Activated T-helper 2 cell treated with anti-CD3 and anti-CD28 coated beads, Interferon-gamma antibody, Interleukin-2, Interleukin-4, amounts not matched to agents 10 μg/mL and 5 μg/mL and 100 μg/mL, durations not matched to agents 14 hours and 24 hours and 36 hours (primary cell): Measurements from ENCODE around the gene WDR36. TPM values are rescaled to one million over a fixed set of nuclear protein-coding genes. Genes with fewer than 3 reads are reported as not detected.

Source experiments
- DNase-seq: peaks from one replicate; pipeline ENCODE4 v3.0.0; 2021; ENCODE audit warnings: low spot score
- H3K27ac Mint-ChIP-seq: one replicate; pipeline ENCODE4 v1.8.0; 2021; ENCODE audit warnings: mixed read lengths
- H3K27me3 Mint-ChIP-seq: one replicate; pipeline ENCODE4 v1.8.0; 2021; ENCODE audit warnings: low read depth, mixed read lengths
- H3K36me3 Mint-ChIP-seq: one replicate; pipeline ENCODE4 v1.8.0; 2021; ENCODE audit warnings: low read depth, mixed read lengths
- H3K4me1 Mint-ChIP-seq: one replicate; pipeline ENCODE4 v1.8.0; 2021; ENCODE audit warnings: low read depth, mixed read lengths
- H3K4me3 Mint-ChIP-seq: one replicate; pipeline ENCODE4 v1.8.0; 2021; ENCODE audit warnings: low read depth, mild to moderate bottlenecking, moderate library complexity, mixed read lengths
- H3K9me3 Mint-ChIP-seq: one replicate; pipeline ENCODE4 v1.8.0; 2021; ENCODE audit warnings: mixed read lengths
- intact Hi-C: fragments of 100-400 bp; cut with micrococcal nuclease; formaldehyde crosslinking; loops from one replicate; pipeline ENCODE4 v1.15.1; 2023
- total RNA-seq: library from RNA; stranded (reverse); gene quantifications from 2 replicates; pipeline ENCODE4 v1.2.3, GENCODE V29; 2022

The WDR36 gene
- total RNA-seq, 1 donor from 2014 or later = 79.9 TPM

- peaks cover 68% of the 10 kb centered on the region for H3K36me3 Mint-ChIP-seq
These were observed 23.1 kb downstream of the WDR36 start for GRCh38 chr5:111115229-111115628.

GRCh38 chr5:111116550-111116949 is 24.4 kb downstream of the WDR36 start:
- H3K36me3 Mint-ChIP-seq = peaks cover 68% of the 10 kb centered on the region
- no peak overlapping the region for H3K4me3 Mint-ChIP-seq
- peaks cover 12% of the 10 kb centered on the region for H3K4me1 Mint-ChIP-seq
- DNase-seq = no peak
- H3K9me3 Mint-ChIP-seq = no peaks in the 10 kb centered on the region
- intact Hi-C loops = no loop called here
- H3K27ac Mint-ChIP-seq = no peak overlapping the region
- no peaks in the 10 kb centered on the region for H3K27me3 Mint-ChIP-seq

More at GRCh38 chr5:111115229-111115628, 23.1 kb downstream of the WDR36 start:
- Mint-ChIP-seq H3K27ac (no peak overlapping the region), H3K4me3 (no peak overlapping the region), H3K9me3 (no peaks in the 10 kb centered on the region), H3K27me3 (no peaks in the 10 kb centered on the region), H3K4me1 (peaks cover 12% of the 10 kb centered on the region)
- intact Hi-C loops = no loop called here
- DNase-seq = no peak

GRCh38 chr5:111117136-111117535 is 25.0 kb downstream of the WDR36 start:
- H3K9me3 Mint-ChIP-seq = no peaks in the 10 kb centered on the region
- peaks cover 70% of the 10 kb centered on the region for H3K36me3 Mint-ChIP-seq
- H3K27me3 Mint-ChIP-seq = no peaks in the 10 kb centered on the region
- no peak for DNase-seq
- no peak overlapping the region for H3K4me3 Mint-ChIP-seq
- H3K4me1 Mint-ChIP-seq = peaks cover 17% of the 10 kb centered on the region
- H3K27ac Mint-ChIP-seq = no peak overlapping the region
- intact Hi-C loops = no loop called here

GRCh38 chr5:111119221-111119620 is 27.1 kb downstream of the WDR36 start:
- no peak for DNase-seq
- Mint-ChIP-seq H3K4me1 (peaks cover 17% of the 10 kb centered on the region), H3K27me3 (no peaks in the 10 kb centered on the region), H3K4me3 (no peak overlapping the region), H3K36me3 (peaks cover 69% of the 10 kb centered on the region), H3K27ac (no peak overlapping the region), H3K9me3 (no peaks in the 10 kb centered on the region)
- intact Hi-C loops = no loop called here

GRCh38 chr5:111119856-111120255 is 27.7 kb downstream of the WDR36 start:
- Mint-ChIP-seq H3K9me3 (no peaks in the 10 kb centered on the region), H3K4me1 (peaks cover 21% of the 10 kb centered on the region), H3K27me3 (no peaks in the 10 kb centered on the region), H3K4me3 (no peak overlapping the region), H3K36me3 (peaks cover 66% of the 10 kb centered on the region), H3K27ac (no peak overlapping the region)
- intact Hi-C loops = no loop called here
- DNase-seq = no peak

GRCh38 chr5:111120911-111121310 is 28.8 kb downstream of the WDR36 start:
- Mint-ChIP-seq H3K36me3 (peaks cover 69% of the 10 kb centered on the region), H3K27me3 (no peaks in the 10 kb centered on the region), H3K4me3 (no peak overlapping the region), H3K9me3 (no peaks in the 10 kb centered on the region), H3K27ac (peak overlapping the region; percentile 0), H3K4me1 (peaks cover 21% of the 10 kb centered on the region)
- intact Hi-C loops = no loop called here
- no peak for DNase-seq

- Mint-ChIP-seq H3K27me3 (no peaks in the 10 kb centered on the region), H3K4me3 (no peak overlapping the region), H3K4me1 (peaks cover 18% of the 10 kb centered on the region), H3K27ac (peak overlapping the region; percentile 28), H3K9me3 (no peaks in the 10 kb centered on the region), H3K36me3 (peaks cover 71% of the 10 kb centered on the region)
- intact Hi-C loops = no loop called here
- no peak for DNase-seq
These were observed 29.8 kb downstream of the WDR36 start for GRCh38 chr5:111121926-111122325.

GRCh38 chr5:111122398-111122797 is 30.2 kb downstream of the WDR36 start:
- no peaks in the 10 kb centered on the region for H3K27me3 Mint-ChIP-seq
- H3K27ac Mint-ChIP-seq = no peak overlapping the region
- peaks cover 71% of the 10 kb centered on the region for H3K36me3 Mint-ChIP-seq
- intact Hi-C loops = no loop called here
- no peak for DNase-seq
- no peaks in the 10 kb centered on the region for H3K9me3 Mint-ChIP-seq
- peaks cover 15% of the 10 kb centered on the region for H3K4me1 Mint-ChIP-seq
- H3K4me3 Mint-ChIP-seq = no peak overlapping the region

GRCh38 chr5:111124793-111125192 is 32.6 kb downstream of the WDR36 start:
- no peak overlapping the region for H3K4me3 Mint-ChIP-seq
- peak overlapping the region; percentile 21 for H3K27ac Mint-ChIP-seq
- DNase-seq = no peak
- intact Hi-C loops = no loop called here
- H3K36me3 Mint-ChIP-seq = peaks cover 70% of the 10 kb centered on the region
- no peaks in the 10 kb centered on the region for H3K27me3 Mint-ChIP-seq
- H3K9me3 Mint-ChIP-seq = no peaks in the 10 kb centered on the region
- peaks cover 10% of the 10 kb centered on the region for H3K4me1 Mint-ChIP-seq

GRCh38 chr5:111126896-111127295 is 34.7 kb downstream of the WDR36 start:
- Mint-ChIP-seq H3K27me3 (no peaks in the 10 kb centered on the region), H3K4me3 (no peak overlapping the region), H3K27ac (no peak overlapping the region), H3K36me3 (peaks cover 57% of the 10 kb centered on the region), H3K9me3 (no peaks in the 10 kb centered on the region), H3K4me1 (peaks cover 12% of the 10 kb centered on the region)
- intact Hi-C loops = no loop called here
- no peak for DNase-seq

GRCh38 chr5:111127453-111128195 is 35.5 kb downstream of the WDR36 start:
- Mint-ChIP-seq H3K4me1 (peaks cover 17% of the 10 kb centered on the region), H3K27ac (no peak overlapping the region), H3K27me3 (no peaks in the 10 kb centered on the region), H3K4me3 (no peak overlapping the region), H3K36me3 (peaks cover 52% of the 10 kb centered on the region), H3K9me3 (no peaks in the 10 kb centered on the region)
- no peak for DNase-seq
- intact Hi-C loops = no loop called here

- H3K27ac Mint-ChIP-seq = no peak overlapping the region
- H3K27me3 Mint-ChIP-seq = no peaks in the 10 kb centered on the region
- DNase-seq = no peak
- peaks cover 13% of the 10 kb centered on the region for H3K4me1 Mint-ChIP-seq
- H3K4me3 Mint-ChIP-seq = no peak overlapping the region
- peaks cover 37% of the 10 kb centered on the region for H3K36me3 Mint-ChIP-seq
- H3K9me3 Mint-ChIP-seq = no peaks in the 10 kb centered on the region
- intact Hi-C loops = no loop called here
These were observed 37.8 kb downstream of the WDR36 start for GRCh38 chr5:111129938-111130337.

GRCh38 chr5:111131356-111131755 is 39.2 kb downstream of the WDR36 start:
- Mint-ChIP-seq H3K4me1 (peaks cover 13% of the 10 kb centered on the region), H3K27ac (no peak overlapping the region), H3K36me3 (peaks cover 29% of the 10 kb centered on the region), H3K9me3 (no peaks in the 10 kb centered on the region), H3K4me3 (no peak overlapping the region), H3K27me3 (no peaks in the 10 kb centered on the region)
- DNase-seq = no peak
- intact Hi-C loops = no loop called here
